T-helper 1 cell treated with Interleukin-12 subunit alpha and Interleukin-12 subunit beta and Interleukin-4 antibody, amounts not matched to agents 30 ng/mL and 1 ng/mL, for 36 hours (primary cell): ENCODE data around the gene PRM3. TPM values are rescaled to one million over a fixed set of nuclear protein-coding genes. Genes with fewer than 3 reads are reported as not detected.

Source experiments
- intact Hi-C: fragments of 100-400 bp; cut with micrococcal nuclease; formaldehyde crosslinking; loops from one replicate; pipeline ENCODE4 v1.15.1; 2024
- total RNA-seq: library from RNA; stranded (reverse); gene quantifications from 2 replicates; pipeline ENCODE4 v1.2.3, GENCODE V29; 2022

The PRM3 gene
- total RNA-seq, 1 donor from 2014 or later, result not detected

DNA sequence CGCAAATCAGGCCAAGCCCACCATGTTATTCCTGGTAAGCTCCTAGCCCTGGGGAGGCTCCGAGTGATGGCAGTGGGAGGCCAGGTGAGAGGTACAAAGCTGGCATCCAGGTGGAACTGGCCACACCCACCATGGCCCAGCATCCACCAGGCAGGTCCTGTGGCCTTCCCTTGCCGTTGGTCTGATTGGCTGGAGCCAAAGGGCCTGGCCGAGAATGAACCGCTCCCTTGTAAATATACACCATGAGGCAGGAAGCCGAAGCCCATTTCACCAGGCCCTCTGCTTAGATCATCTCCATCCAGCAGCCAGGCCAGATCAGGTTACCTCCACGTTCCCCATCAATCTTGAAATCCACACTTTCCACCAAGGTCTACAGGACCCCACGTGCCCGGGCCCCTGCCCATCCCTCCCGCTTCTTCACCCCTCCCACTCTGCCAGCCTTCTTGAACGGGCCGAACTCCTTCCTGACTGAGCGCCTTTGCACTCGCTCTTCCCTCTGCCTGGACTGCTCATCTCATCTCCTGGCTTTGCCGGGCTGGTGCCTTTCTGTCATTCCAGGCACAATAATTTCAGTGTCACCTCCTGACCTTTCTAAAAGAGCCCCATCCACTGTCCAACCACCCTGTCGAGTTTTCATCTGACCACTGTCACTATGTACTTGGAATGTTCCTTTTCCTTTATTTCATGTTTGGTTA is 23.2 kb downstream of the PRM3 start:
- intact Hi-C loops, result loop anchor here (5.0 to 10.0 kb wide), 5 partner anchors 58 to 665 kb away; partner anchors contain the start of genes CIITA, GSPT1, LITAF and ZC3H7A

DNA sequence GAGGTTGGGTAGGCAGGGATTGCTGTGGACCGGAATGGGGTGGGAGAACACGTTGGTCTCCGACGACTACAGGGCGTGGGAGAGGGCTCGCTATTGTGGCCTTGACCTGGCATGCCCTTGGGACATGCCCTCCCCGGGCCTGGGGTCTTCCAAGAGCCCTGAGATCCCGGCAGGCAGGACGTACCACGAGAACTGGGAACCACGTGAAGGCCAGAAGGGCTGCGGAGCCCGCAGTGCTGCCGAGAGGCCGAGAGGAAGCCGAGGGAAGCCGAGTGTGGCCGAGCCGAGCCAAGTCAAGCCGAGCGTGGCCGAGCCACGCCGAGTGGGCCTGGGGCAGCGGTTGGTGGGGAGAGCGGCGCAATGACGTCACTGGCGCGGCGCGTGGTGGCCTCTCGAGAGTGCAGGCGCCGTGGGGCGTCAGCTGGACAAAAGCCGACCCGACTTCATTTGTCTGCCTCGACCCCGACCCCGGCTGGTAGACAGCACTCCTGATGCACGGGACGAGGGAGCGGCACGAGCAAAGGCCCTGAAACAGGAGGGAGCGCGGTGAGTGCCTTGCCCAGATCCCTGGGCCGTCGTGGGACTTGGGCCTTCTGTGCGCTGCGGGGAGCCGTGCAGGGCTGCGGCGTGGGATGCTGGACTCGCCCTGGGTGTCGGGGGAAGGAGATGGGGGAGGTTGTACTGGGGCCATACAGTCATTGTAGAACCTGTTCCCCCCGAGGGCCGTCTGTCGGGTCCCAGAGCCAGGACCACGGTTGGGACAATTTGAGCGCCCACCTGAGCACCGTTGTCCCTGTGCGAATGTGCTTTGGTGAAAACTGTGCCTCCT is 24.0 kb downstream of the PRM3 start:
- intact Hi-C loops, result loop anchor here (5.0 to 10.0 kb wide), 5 partner anchors 57 to 665 kb away; partner anchors contain the start of genes CIITA, GSPT1, LITAF and ZC3H7A

DNA sequence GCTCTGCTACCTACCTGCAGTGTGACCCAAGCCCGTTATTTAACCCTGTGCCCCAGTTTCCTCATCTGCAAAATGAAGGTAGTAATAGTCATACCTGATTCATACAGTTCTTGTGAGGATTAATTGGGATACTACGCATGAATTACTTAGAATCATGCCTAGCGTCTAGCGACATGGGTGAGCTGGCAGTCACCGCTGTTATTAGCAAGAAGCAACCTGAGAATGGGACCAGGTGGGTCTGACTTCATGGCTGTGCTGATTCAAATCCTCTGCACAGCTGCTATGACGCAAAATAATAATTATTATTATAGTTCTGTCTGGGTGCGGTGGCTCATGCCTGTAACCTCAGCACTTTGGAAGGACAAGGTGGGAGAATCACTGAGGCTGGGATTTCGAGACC is 25.3 kb downstream of the PRM3 start:
- intact Hi-C loops, result no loop called here

DNA sequence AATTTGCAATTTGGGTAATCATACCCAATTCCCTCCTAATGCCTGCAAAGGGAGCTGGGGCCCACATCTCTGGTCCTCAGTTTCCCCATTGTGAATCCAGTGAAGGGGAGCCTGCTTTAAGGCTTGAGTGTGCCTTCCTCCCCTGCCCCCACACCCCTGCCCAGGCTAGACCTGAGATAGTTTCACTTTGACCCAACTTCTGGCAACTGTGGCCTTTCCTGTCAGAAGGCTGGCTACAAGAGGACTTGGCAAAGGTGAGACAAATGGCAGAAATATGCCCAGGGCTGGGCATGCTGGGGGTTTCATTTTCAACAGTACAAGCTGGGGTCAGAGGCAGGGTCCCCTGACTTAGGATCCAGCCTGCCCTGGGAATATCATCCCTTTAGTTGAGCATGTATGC is 27.4 kb downstream of the PRM3 start:
- intact Hi-C loops, result no loop called here

GRCh38 chr16:11245222-11245737 is 28.1 kb downstream of the PRM3 start:
- intact Hi-C loops, result no loop called here

DNA sequence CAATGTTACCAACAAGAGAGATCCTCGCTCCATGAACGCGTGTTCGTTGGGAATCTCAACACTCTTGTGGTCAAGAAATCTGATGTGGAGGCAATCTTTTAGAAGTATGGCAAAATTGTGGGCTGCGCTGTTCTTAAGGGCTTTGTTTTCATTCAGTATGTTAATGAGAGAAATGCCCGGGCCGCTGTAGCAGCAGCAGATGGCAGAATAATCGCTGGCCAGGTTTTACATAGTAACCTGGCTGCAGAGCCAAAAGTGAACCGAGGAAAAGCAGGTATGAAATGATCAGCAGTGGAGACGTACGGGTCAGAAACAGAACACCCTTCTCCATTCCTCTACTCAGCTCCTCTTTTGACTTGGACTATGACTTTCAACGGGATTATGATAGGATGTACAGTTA is 30.8 kb downstream of the PRM3 start:
- intact Hi-C loops, result loop anchor here (1.0 kb wide), 1 partner anchor 8 kb away; no protein-coding TSS in a partner anchor

DNA sequence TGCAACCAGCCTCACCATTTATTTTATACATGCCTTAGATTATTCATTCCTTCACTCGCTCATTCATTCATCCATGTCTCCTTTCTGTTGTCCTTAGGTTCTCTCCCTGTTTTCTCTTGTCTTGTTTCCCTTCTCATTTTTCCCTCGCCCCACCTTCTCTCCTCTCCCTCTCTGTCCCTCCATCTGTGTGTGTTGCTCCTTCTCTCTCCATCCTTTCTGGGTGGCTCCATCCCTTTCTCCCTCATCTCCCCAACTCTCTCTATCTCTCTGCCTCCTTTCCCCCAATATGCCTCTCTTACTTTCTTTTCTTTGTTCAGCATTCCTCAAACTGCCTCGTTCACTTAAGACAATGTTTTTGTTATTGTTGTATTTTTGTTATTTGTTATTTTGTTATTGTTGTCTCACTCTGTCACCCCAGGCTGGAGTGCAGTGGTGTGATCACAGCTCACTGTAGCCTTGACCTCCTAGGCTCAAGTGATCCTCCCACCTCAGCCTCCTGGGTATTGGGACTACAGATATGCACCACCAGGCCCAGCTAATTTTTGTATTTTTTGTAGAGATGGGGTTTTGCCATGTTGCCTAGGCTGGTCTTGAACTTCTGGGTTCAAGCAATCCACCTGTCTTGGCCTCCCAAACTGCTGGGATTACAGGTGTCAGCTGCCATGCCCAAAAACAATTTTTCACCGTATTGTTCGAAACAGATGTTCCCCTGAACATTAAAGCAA is 31.8 kb downstream of the PRM3 start:
- intact Hi-C loops, result no loop called here

- intact Hi-C loops, result no loop called here
These were observed 32.6 kb downstream of the PRM3 start for GRCh38 chr16:11240636-11241473.

DNA sequence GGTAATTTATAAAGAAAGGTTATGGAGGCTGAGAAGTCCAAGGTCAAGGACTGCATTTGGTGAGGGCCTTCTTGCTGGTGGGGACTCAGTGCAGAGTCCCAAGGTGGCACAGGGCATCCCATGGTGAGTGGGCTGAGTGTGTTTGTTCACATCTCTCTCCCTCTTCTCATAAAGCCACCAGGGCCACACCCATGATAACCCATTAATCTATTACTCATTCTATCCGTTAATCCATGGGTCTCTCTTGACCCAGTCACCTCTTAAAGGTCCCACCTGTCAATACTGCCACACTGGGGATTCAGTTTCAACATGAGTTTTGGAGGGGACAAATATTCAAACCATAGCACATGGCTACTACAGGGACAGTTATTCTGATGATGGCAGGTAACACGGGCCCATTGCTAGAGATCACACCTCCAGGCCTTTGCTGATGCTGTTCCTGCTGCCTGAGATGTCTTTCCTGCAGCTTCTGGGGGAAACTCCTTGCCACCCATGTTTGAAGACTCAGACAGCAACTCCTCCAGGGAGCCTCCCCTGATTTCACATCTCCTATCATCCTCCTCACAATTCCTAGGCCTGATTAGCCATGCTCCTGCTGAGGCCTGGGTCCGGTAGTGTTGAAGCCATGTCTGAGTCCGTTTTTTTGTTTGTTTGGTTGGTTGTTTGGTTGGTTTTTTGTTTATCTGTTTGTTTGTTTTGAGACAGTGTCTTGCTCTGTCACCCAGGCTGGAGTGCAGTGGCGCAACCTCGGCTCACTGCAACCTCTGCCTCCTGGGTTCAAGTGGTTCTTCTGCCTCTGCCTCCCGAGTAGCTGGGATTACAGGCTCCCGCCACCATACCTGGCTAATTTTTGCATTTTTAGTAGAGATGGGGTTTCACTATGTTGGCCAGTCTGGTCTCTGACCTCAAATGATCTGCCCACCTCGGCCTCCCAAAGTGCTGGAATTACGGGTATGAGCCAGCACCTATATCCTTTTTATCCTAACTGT is 33.5 kb downstream of the PRM3 start:
- intact Hi-C loops, result no loop called here

- intact Hi-C loops, result no loop called here
These were observed 34.9 kb downstream of the PRM3 start for GRCh38 chr16:11238272-11239202.

DNA sequence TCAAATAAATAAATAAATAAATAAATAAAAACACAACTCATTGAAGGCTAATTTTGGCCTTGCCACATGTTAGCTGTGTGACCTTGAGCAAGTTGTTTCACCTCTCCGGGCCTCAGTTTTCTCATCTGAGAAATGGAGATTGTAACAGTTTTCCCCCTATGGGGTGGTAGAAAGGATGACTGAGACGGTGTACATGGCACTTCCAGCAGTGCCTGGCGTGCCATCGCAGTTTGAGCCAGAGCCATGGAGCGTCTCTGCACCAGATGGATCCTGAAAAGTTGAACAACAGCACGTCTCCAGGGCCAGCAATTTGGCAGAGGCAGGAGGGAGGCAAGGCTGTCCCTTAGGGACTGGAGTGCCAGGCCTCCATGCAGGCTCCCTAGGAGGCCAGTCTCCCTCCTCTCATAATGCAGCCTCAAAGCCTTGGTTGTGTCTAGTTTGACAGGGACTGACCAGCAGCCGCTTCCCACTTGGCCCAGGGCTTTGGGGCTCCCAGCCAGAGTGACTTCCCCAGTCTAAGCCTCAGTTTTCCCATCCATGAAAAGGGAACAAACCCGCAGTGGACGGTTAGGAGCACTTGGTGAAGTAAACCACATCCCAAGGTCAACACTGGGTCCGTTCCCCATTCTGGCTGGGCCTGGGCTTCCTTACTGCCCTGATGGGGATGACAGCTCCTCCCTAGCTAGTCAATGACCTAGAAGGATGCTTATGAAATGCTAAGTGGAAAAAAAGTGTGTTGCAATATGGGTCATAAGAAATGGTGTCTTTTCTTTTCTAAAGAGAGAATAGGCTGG is 36.8 kb downstream of the PRM3 start:
- intact Hi-C loops, result no loop called here

DNA sequence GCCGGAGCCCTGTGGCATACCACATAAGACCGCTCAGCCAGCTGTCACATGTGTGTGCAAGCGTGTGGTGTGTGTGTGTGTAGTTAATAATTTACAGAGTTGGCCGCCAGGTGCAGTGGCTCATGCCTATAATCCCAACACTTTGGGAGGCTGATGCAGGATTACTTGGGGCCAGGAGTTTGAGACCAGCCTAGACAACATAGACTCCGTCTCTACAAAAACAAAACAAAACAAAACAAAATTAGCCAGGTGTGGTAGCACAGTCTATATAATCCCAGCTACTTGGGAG is 37.8 kb downstream of the PRM3 start:
- intact Hi-C loops, result no loop called here

- intact Hi-C loops, result loop anchor here (1.0 kb wide), 1 partner anchor 8 kb away; no protein-coding TSS in a partner anchor
These were observed 38.3 kb downstream of the PRM3 start for GRCh38 chr16:11234884-11235702.

GRCh38 chr16:11233727-11234376 is 39.6 kb downstream of the PRM3 start:
- intact Hi-C loops, result loop anchor here (1.0 to 2.0 kb wide), 8 partner anchors 9 to 269 kb away; no protein-coding TSS in a partner anchor

- intact Hi-C loops, result loop anchor here (1.0 to 2.0 kb wide), 7 partner anchors 8 to 268 kb away; no protein-coding TSS in a partner anchor
These were observed 40.3 kb downstream of the PRM3 start for GRCh38 chr16:11232852-11233726.
